Fibroblast of the aortic adventitia (primary cell): ENCODE results near the gene ROCK2. TPM values are rescaled to one million over a fixed set of nuclear protein-coding genes. Genes with fewer than 3 reads are reported as not detected.
A peak's percentile ranks its signal among the peaks of the same experiment; 100 is the strongest.

Source experiments
- DNase-seq: peaks from one replicate; pipeline ENCODE4 v3.0.0-alpha.2; 2010; ENCODE audit warnings: low read depth
- H3K4me3 ChIP-seq: 2 replicates; pipeline ENCODE4 v1.5.1; 2011; ENCODE audit warnings: low read depth, mild to moderate bottlenecking, control low read depth, low read length, moderate library complexity
- CTCF ChIP-seq: IDR thresholded peaks from 2 replicates; pipeline ENCODE4 v1.5.1; 2011; ENCODE audit warnings: mild to moderate bottlenecking, low read length, control low read depth, inconsistent platforms; ENCODE audit not compliant: insufficient read depth
- total RNA-seq: library from RNA; depleted of rRNA; stranded (reverse); fragments of >200 nt; gene quantifications from 2 replicates; pipeline ENCODE4 v1.2.3, GENCODE V29; 2012; ENCODE audit warnings: low replicate concordance

ROCK2 gene
- total RNA-seq, 1 donor: 65.3 TPM

GRCh38 chr2:11352781-11353537 is 8.5 kb upstream of the ROCK2 start:
- TF ChIP-seq CTCF: no peak
- no peak overlapping the region for H3K4me3 ChIP-seq
- no peak for DNase-seq

- no peak for TF ChIP-seq CTCF
- H3K4me3 ChIP-seq: no peak overlapping the region
- no peak for DNase-seq
These were observed 3.8 kb upstream of the ROCK2 start for GRCh38 chr2:11348209-11348749.

GRCh38 chr2:11347403-11347959 is 3.0 kb upstream of the ROCK2 start:
- TF ChIP-seq CTCF: no peak
- H3K4me3 ChIP-seq: no peak overlapping the region
- no peak for DNase-seq

- no peak overlapping the region for H3K4me3 ChIP-seq
- DNase-seq: no peak
These were observed 1.6 kb upstream of the ROCK2 start for GRCh38 chr2:11346023-11346482.

GRCh38 chr2:11344956-11345677 is 681 bp upstream of the ROCK2 start:
- TF ChIP-seq CTCF: no peak
- peak overlapping the region; percentile 92 for H3K4me3 ChIP-seq
- peak; percentile 89 for DNase-seq

More at GRCh38 chr2:11346023-11346482, 1.6 kb upstream of the ROCK2 start:
- TF ChIP-seq CTCF: no peak

GRCh38 chr2:11343650-11344341 is 640 bp downstream of the ROCK2 start:
- H3K4me3 ChIP-seq: peak overlapping the region; percentile 92
- no peak for TF ChIP-seq CTCF
- DNase-seq: peak; percentile 23
